HL-60 (cell line): ENCODE data around the gene ADPRS.

Experiments used
- POLR2AphosphoS5 ChIP-seq: IDR thresholded peaks from 2 replicates; pipeline ENCODE4 v1.6.1; 2012; ENCODE audit warnings: low read depth
- REST ChIP-seq: IDR thresholded peaks from 2 replicates; pipeline ENCODE4 v1.6.1; 2012; ENCODE audit warnings: low read depth; ENCODE audit not compliant: insufficient replicate concordance
- SPI1 ChIP-seq: IDR thresholded peaks from 2 replicates; pipeline ENCODE4 v1.6.1; 2012; ENCODE audit warnings: low read depth, mild to moderate bottlenecking, borderline replicate concordance
- TF ChIP-seq, protein P1 (sequence below): IDR thresholded peaks from one replicate; pipeline ENCODE4 v1.5.1; 2011; ENCODE audit warnings: low read length, control low read depth, inconsistent platforms; ENCODE audit not compliant: insufficient read depth

DNA sequence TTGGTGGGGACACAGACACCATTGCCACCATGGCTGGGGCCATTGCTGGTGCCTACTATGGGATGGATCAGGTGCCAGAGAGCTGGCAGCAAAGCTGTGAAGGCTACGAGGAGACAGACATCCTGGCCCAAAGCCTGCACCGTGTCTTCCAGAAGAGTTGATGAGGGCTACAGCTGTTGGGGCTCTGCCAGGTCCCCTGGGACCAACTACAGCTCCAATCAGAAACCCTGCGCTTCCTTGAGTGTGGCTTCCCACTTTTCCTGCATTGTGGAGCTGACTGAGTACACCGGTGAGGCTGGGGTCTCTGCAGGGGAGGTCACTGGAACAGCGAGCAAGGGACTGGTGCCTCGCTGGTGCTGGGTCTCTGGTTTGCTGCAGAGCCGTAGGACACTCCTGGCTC lies 4.5 kb downstream of the ADPRS start:
- TF ChIP-seq, protein P1, sequence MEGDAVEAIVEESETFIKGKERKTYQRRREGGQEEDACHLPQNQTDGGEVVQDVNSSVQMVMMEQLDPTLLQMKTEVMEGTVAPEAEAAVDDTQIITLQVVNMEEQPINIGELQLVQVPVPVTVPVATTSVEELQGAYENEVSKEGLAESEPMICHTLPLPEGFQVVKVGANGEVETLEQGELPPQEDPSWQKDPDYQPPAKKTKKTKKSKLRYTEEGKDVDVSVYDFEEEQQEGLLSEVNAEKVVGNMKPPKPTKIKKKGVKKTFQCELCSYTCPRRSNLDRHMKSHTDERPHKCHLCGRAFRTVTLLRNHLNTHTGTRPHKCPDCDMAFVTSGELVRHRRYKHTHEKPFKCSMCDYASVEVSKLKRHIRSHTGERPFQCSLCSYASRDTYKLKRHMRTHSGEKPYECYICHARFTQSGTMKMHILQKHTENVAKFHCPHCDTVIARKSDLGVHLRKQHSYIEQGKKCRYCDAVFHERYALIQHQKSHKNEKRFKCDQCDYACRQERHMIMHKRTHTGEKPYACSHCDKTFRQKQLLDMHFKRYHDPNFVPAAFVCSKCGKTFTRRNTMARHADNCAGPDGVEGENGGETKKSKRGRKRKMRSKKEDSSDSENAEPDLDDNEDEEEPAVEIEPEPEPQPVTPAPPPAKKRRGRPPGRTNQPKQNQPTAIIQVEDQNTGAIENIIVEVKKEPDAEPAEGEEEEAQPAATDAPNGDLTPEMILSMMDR = no peak
- no peak for TF ChIP-seq POLR2AphosphoS5
- TF ChIP-seq REST = no peak
- TF ChIP-seq SPI1 = no peak
